Hepatocyte (in vitro differentiated cells): ENCODE measurements around the gene RPS21.

Experiments used
- CTCF ChIP-seq: fragments of 200-600 bp; sonication (generic); IDR thresholded peaks from 2 replicates; pipeline ENCODE4 v1.5.1; 2016; ENCODE audit warnings: antibody characterized with exemption, mild to moderate bottlenecking; ENCODE audit not compliant: poor library complexity
- EZH2 ChIP-seq: fragments of 200-600 bp; sonication (generic); IDR thresholded peaks from 2 replicates; pipeline ENCODE4 v1.6.1; 2016; ENCODE audit warnings: antibody characterized with exemption, mild to moderate bottlenecking, borderline replicate concordance

GRCh38 chr20:62396367-62397239, 9.7 kb downstream of the RPS21 start:
- TF ChIP-seq CTCF (no peak), EZH2 (no peak)
